22Rv1 (cell line): ENCODE results near the gene BEST4.
A peak's percentile ranks its signal among the peaks of the same experiment; 100 is the strongest.

Experiments used
- CTCF ChIP-seq: fragments of 450-650 bp; IDR thresholded peaks from 2 replicates; pipeline ENCODE4 v1.5.1; 2017; ENCODE audit warnings: mild to moderate bottlenecking
- ZFX ChIP-seq: fragments of 450-650 bp; IDR thresholded peaks from 2 replicates; pipeline ENCODE4 v1.6.1; 2017; ENCODE audit warnings: antibody characterized with exemption, borderline replicate concordance

- TF ChIP-seq CTCF: 0 out of 2 replicates have a peak, but pooled peaks have one; percentile 10
- TF ChIP-seq ZFX: no peak
Measured at GRCh38 chr1:44827197-44828002, 39.4 kb upstream of the BEST4 start.
